ENCODE results near the gene ERGIC1.
"Not testable (repeated sequence)": the region's sequence is repeated elsewhere in the genome, so short reads cannot be mapped to it uniquely, and the experiment has no call there.

Gene ERGIC1

GRCh38 chr5:172800088-172800551 is 33.9 kb upstream of the ERGIC1 start:
- DNase-seq (ENCODE audit: low spot score) = no peak

- DNase-seq (ENCODE audit: low spot score) = no peak
Measured at GRCh38 chr5:172801179-172801671, 32.8 kb upstream of the ERGIC1 start.

- no peak for DNase-seq (ENCODE audit: low spot score)
Measured at GRCh38 chr5:172802112-172802511, 31.9 kb upstream of the ERGIC1 start.

GRCh38 chr5:172802567-172803176 is 31.4 kb upstream of the ERGIC1 start:
- no peak for DNase-seq (ENCODE audit: low spot score)

GRCh38 chr5:172805018-172805683 is 28.9 kb upstream of the ERGIC1 start:
- DNase-seq (ENCODE audit: low spot score) = no peak

GRCh38 chr5:172805736-172806255 is 28.3 kb upstream of the ERGIC1 start:
- DNase-seq (ENCODE audit: low spot score) = no peak

GRCh38 chr5:172806897-172807672 is 27.0 kb upstream of the ERGIC1 start:
- peak; percentile 88 for DNase-seq (ENCODE audit: low spot score)

GRCh38 chr5:172807766-172808311 is 26.2 kb upstream of the ERGIC1 start:
- DNase-seq (ENCODE audit: low spot score) = no peak

- DNase-seq (ENCODE audit: low spot score) = no peak
Measured at GRCh38 chr5:172809774-172810173, 24.3 kb upstream of the ERGIC1 start.

GRCh38 chr5:172810996-172811395 is 23.1 kb upstream of the ERGIC1 start:
- DNase-seq (ENCODE audit: low spot score) = not testable (repeated sequence)

GRCh38 chr5:172815631-172816030 is 18.4 kb upstream of the ERGIC1 start:
- no peak for DNase-seq (ENCODE audit: low spot score)

GRCh38 chr5:172816925-172817562 is 17.0 kb upstream of the ERGIC1 start:
- DNase-seq (ENCODE audit: low spot score) = no peak

- no peak for DNase-seq (ENCODE audit: low spot score)
Measured at GRCh38 chr5:172817664-172818063, 16.4 kb upstream of the ERGIC1 start.

GRCh38 chr5:172818081-172818480 is 16.0 kb upstream of the ERGIC1 start:
- DNase-seq (ENCODE audit: low spot score) = no peak

GRCh38 chr5:172819569-172819968 is 14.5 kb upstream of the ERGIC1 start:
- DNase-seq (ENCODE audit: low spot score) = no peak

GRCh38 chr5:172820046-172820767 is 13.8 kb upstream of the ERGIC1 start:
- no peak for DNase-seq (ENCODE audit: low spot score)

- DNase-seq (ENCODE audit: low spot score) = no peak
Measured at GRCh38 chr5:172821340-172821985, 12.6 kb upstream of the ERGIC1 start.

GRCh38 chr5:172823840-172824362 is 10.2 kb upstream of the ERGIC1 start:
- DNase-seq (ENCODE audit: low spot score) = no peak

GRCh38 chr5:172825610-172826204 is 8.3 kb upstream of the ERGIC1 start:
- DNase-seq (ENCODE audit: low spot score) = no peak

GRCh38 chr5:172827841-172828240 is 6.2 kb upstream of the ERGIC1 start:
- peak; percentile 46 for DNase-seq (ENCODE audit: low spot score)
